ENCODE results near the gene PDE7B.

PDE7B gene

DNA sequence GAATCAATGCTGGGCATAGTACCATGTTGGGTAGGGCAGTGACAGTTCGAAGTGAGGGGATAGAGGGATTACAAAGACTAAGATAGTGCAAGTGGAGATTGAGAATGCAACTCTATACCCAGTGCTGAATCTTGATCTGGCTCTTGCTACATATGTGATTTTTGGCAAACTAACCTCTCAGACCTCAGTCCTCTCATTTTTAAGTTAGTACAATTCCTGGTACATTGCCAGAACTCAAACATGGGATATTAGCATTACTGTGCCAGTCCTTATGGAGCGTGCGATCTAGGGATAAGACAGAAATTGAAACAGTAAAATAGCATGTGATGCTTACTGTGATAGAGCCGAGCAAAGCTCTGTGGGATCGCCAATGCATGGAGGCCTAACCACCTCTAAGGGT lies 210.2 kb downstream of the PDE7B start:
- TF ChIP-seq POLR2A (IDR thresholded peaks at IDR 0.05; ENCODE audit: low read depth, low read length), result no peak
- no peak for TF ChIP-seq PAX5 (IDR thresholded peaks at IDR 0.05; ENCODE audit: insufficient read depth, low read length, severe bottlenecking)
- no peak for TF ChIP-seq POU2F2 (IDR thresholded peaks at IDR 0.05; ENCODE audit: low read depth, low read length)
- TF ChIP-seq POLR2AphosphoS5 (IDR thresholded peaks at IDR 0.05; ENCODE audit: low read depth, low read length), result no peak
- no peak for TF ChIP-seq SPI1 (IDR thresholded peaks at IDR 0.05; ENCODE audit: low read depth, low read length)
- TF ChIP-seq TAF1 (IDR thresholded peaks at IDR 0.05; ENCODE audit: low read depth, low read length), result no peak
- FAIRE-seq (no peak), DNase-seq (ENCODE audit: insufficient read length, low spot score) (no peak)

- TF ChIP-seq TAF1 (IDR thresholded peaks at IDR 0.05; ENCODE audit: low read depth, low read length) (no peak), POLR2A (IDR thresholded peaks at IDR 0.05; ENCODE audit: low read depth, low read length) (no peak), PAX5 (IDR thresholded peaks at IDR 0.05; ENCODE audit: insufficient read depth, low read length, severe bottlenecking) (no peak), SPI1 (IDR thresholded peaks at IDR 0.05; ENCODE audit: low read depth, low read length) (no peak), POLR2AphosphoS5 (IDR thresholded peaks at IDR 0.05; ENCODE audit: low read depth, low read length) (no peak), POU2F2 (IDR thresholded peaks at IDR 0.05; ENCODE audit: low read depth, low read length) (no peak)
- DNase-seq (ENCODE audit: insufficient read length, low spot score), result no peak
- FAIRE-seq, result no peak
These were observed 211.6 kb downstream of the PDE7B start for GRCh38 chr6:136063096-136063495.

- FAIRE-seq (no peak), DNase-seq (ENCODE audit: insufficient read length, low spot score) (no peak)
- TF ChIP-seq TAF1 (IDR thresholded peaks at IDR 0.05; ENCODE audit: low read depth, low read length) (no peak), SPI1 (IDR thresholded peaks at IDR 0.05; ENCODE audit: low read depth, low read length) (no peak)
These were observed 214.5 kb downstream of the PDE7B start for GRCh38 chr6:136066005-136066404.

GRCh38 chr6:136067731-136068341 lies 216.3 kb downstream of the PDE7B start:
- no peak for DNase-seq (ENCODE audit: insufficient read length, low spot score)
- TF ChIP-seq POU2F2 (IDR thresholded peaks at IDR 0.05; ENCODE audit: low read depth, low read length), result no peak
- FAIRE-seq, result no peak

DNA sequence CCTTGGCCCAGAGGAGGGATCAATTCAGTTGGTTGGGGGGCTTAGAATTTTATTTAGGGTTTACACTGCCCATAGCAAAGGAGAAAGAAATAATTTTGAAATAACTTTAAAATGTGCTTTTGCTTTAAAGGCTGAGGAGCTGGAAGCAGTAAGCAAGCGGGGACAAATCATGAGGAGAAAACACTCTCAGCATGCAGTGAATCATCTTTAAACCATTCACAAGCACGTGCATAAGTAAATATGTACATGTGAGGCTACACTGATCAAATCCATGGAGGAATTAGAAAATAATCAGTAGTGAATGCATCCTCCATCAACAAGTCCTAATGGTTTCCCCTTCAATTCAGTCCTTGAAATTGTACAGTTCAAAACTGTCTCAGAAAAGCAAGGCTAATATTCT lies 217.6 kb downstream of the PDE7B start:
- no peak for DNase-seq (ENCODE audit: insufficient read length, low spot score)
- FAIRE-seq, result no peak
- TF ChIP-seq PAX5 (IDR thresholded peaks at IDR 0.05; ENCODE audit: insufficient read depth, low read length, severe bottlenecking), result no peak
- TF ChIP-seq POLR2A (IDR thresholded peaks at IDR 0.05; ENCODE audit: low read depth, low read length), result no peak
- no peak for TF ChIP-seq POLR2AphosphoS5 (IDR thresholded peaks at IDR 0.05; ENCODE audit: low read depth, low read length)
- TF ChIP-seq SPI1 (IDR thresholded peaks at IDR 0.05; ENCODE audit: low read depth, low read length), result no peak
- no peak for TF ChIP-seq TAF1 (IDR thresholded peaks at IDR 0.05; ENCODE audit: low read depth, low read length)
- TF ChIP-seq POU2F2 (IDR thresholded peaks at IDR 0.05; ENCODE audit: low read depth, low read length), result no peak

GRCh38 chr6:136070815-136071214 lies 219.3 kb downstream of the PDE7B start:
- no peak for FAIRE-seq
- no peak for DNase-seq (ENCODE audit: insufficient read length, low spot score)
- TF ChIP-seq TAF1 (IDR thresholded peaks at IDR 0.05; ENCODE audit: low read depth, low read length), result no peak
- no peak for TF ChIP-seq SPI1 (IDR thresholded peaks at IDR 0.05; ENCODE audit: low read depth, low read length)

DNA sequence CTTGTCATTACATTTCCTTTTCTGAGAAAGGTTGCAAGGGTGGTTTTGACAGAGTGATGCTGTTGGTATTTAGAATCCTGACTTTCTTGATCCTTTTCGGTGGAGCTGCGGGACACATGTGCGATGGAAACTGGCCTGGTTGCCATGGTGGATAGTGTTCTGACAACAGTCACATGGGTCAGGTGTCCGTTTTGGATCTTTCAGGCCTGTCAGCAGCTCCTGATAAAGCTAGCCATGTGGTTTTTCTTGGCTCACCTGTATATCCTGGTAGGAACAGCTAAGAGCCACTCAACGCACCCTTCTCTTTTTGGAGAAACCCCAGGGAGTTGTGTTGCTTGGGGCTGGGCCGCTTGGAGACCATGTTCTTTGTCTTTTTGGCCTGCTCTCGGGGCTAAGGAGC lies 221.2 kb downstream of the PDE7B start:
- FAIRE-seq (no peak), DNase-seq (ENCODE audit: insufficient read length, low spot score) (no peak)
- no peak for TF ChIP-seq PAX5 (IDR thresholded peaks at IDR 0.05; ENCODE audit: insufficient read depth, low read length, severe bottlenecking)

- TF ChIP-seq POU2F2 (IDR thresholded peaks at IDR 0.05; ENCODE audit: low read depth, low read length) (no peak), PAX5 (IDR thresholded peaks at IDR 0.05; ENCODE audit: insufficient read depth, low read length, severe bottlenecking) (no peak), POLR2AphosphoS5 (IDR thresholded peaks at IDR 0.05; ENCODE audit: low read depth, low read length) (no peak), POLR2A (IDR thresholded peaks at IDR 0.05; ENCODE audit: low read depth, low read length) (no peak), TAF1 (IDR thresholded peaks at IDR 0.05; ENCODE audit: low read depth, low read length) (no peak), SPI1 (IDR thresholded peaks at IDR 0.05; ENCODE audit: low read depth, low read length) (no peak)
- FAIRE-seq (no peak), DNase-seq (ENCODE audit: insufficient read length, low spot score) (no peak)
These were observed 221.7 kb downstream of the PDE7B start for GRCh38 chr6:136073216-136073615.

GRCh38 chr6:136076496-136076895 lies 225.0 kb downstream of the PDE7B start:
- DNase-seq (ENCODE audit: insufficient read length, low spot score) (no peak), FAIRE-seq (no peak)
- TF ChIP-seq POU2F2 (IDR thresholded peaks at IDR 0.05; ENCODE audit: low read depth, low read length), result no peak
- TF ChIP-seq PAX5 (IDR thresholded peaks at IDR 0.05; ENCODE audit: insufficient read depth, low read length, severe bottlenecking), result no peak
- no peak for TF ChIP-seq SPI1 (IDR thresholded peaks at IDR 0.05; ENCODE audit: low read depth, low read length)
- no peak for TF ChIP-seq POLR2A (IDR thresholded peaks at IDR 0.05; ENCODE audit: low read depth, low read length)
- no peak for TF ChIP-seq POLR2AphosphoS5 (IDR thresholded peaks at IDR 0.05; ENCODE audit: low read depth, low read length)
- no peak for TF ChIP-seq TAF1 (IDR thresholded peaks at IDR 0.05; ENCODE audit: low read depth, low read length)

DNA sequence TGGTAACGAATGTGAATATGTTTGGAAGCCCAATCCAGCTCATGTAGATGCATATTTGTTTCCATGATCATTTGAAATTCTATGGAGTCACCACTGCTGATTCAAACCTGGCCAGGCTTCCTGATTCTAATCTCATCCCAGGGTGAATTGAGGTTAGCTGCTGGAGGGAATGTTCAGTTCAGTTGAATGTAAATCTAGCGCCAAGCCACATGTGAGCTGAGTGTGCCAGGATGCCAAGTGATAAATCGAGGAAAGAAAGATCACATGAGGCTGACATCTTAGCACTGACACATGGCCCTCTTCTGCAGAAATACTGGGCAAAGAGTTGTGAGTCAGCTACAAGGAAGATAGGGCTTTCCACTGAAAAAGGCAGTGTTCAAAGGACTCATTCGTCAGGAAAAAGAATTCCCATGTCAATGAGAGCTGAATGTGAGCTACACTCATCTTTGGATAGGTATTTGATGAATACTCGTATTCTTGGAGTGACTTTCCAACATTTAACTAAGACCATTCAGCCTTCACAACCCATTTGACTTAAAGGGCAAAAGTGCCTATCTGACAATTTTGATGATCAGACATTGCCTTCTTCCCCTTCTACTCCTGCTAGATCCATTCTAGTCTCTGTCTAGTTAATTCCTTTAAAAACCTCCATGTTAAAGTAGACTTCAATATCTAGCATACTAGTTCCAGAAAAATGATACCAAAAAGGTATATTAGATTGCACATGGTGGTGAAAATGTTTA lies 226.5 kb downstream of the PDE7B start:
- no peak for DNase-seq (ENCODE audit: insufficient read length, low spot score)
- TF ChIP-seq SPI1 (IDR thresholded peaks at IDR 0.05; ENCODE audit: low read depth, low read length) (no peak), POLR2AphosphoS5 (IDR thresholded peaks at IDR 0.05; ENCODE audit: low read depth, low read length) (no peak), PAX5 (IDR thresholded peaks at IDR 0.05; ENCODE audit: insufficient read depth, low read length, severe bottlenecking) (no peak), TAF1 (IDR thresholded peaks at IDR 0.05; ENCODE audit: low read depth, low read length) (no peak), POU2F2 (IDR thresholded peaks at IDR 0.05; ENCODE audit: low read depth, low read length) (no peak), POLR2A (IDR thresholded peaks at IDR 0.05; ENCODE audit: low read depth, low read length) (no peak)
- peak; percentile 35 for FAIRE-seq
